Measurements from ENCODE around the gene SSX2IP. TPM values are rescaled to one million over a fixed set of nuclear protein-coding genes. Genes with fewer than 3 reads are reported as not detected.
A peak's percentile ranks its signal among the peaks of the same experiment; 100 is the strongest.

Gene SSX2IP
- polyA plus RNA-seq, 1 experiment = 6.5 TPM

GRCh38 chr1:84719543-84720217 lies 29.4 kb upstream of the SSX2IP start:
- Histone ChIP-seq H3K36me3 (ENCODE audit: control insufficient read depth, insufficient read depth, low read length) (no peaks in the 10 kb centered on the region), H3K27me3 (ENCODE audit: control insufficient read depth, insufficient read depth, low read length) (no peaks in the 10 kb centered on the region), H3K4me3 (ENCODE audit: low read depth, low read length) (no peak overlapping the region)
- peak; percentile 88 for DNase-seq (ENCODE audit: low read depth)
- TF ChIP-seq CTCF (IDR thresholded peaks at IDR 0.05; ENCODE audit: insufficient read depth, low read depth, low read length) = no peak
- POLR2A ChIA-PET = interaction anchor here (0.6 kb wide), 1 partner anchor 9 kb away, joined by 3 read pairs; no protein-coding TSS in a partner anchor
- CTCF ChIA-PET = interaction anchor here (1.5 kb wide), 1 partner anchor 31 kb away, joined by 3 read pairs; no protein-coding TSS in a partner anchor

- Histone ChIP-seq H3K27me3 (ENCODE audit: control insufficient read depth, insufficient read depth, low read length) (no peaks in the 10 kb centered on the region), H3K36me3 (ENCODE audit: control insufficient read depth, insufficient read depth, low read length) (no peaks in the 10 kb centered on the region), H3K4me3 (ENCODE audit: low read depth, low read length) (no peak overlapping the region)
- POLR2A ChIA-PET = interaction anchor here (0.6 to 0.7 kb wide), 2 partner anchors 11 to 33 kb away, joined by 7 to 10 read pairs; no protein-coding TSS in a partner anchor
- no peak for DNase-seq (ENCODE audit: low read depth)
- TF ChIP-seq CTCF (IDR thresholded peaks at IDR 0.05; ENCODE audit: insufficient read depth, low read depth, low read length) = no peak
- CTCF ChIA-PET = interaction anchor here (1.5 kb wide), 1 partner anchor 12 kb away, joined by 3 read pairs; no protein-coding TSS in a partner anchor
Observed at GRCh38 chr1:84715342-84716019, 25.2 kb upstream of the SSX2IP start.

DNA sequence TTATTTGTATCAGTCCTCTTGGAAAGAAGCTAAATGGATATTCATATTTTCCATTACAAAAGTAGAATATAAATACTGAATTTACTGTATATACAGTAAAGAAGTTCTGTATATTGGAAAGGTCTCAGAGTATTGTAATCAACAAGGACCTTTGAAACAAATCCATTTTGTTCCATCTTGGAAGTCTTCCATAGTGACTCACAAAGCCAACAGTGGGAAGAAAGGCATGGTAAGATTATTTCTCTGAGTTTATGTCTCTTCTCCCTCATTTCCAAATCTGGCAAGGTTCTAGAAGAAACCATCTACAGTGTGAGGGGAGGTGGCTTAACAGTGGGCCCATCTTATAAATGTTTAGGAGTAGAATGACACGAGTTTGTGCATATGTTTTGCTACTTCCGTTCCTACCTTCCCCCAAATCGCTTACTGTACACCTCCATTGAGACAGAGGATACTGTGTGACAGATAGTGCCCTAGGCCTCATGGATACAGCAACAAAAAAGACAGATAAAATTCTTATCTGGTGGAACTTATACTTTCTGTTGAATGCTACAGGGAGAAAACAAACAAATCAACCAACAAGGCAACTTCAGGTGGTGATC lies 22.1 kb upstream of the SSX2IP start:
- TF ChIP-seq CTCF (IDR thresholded peaks at IDR 0.05; ENCODE audit: insufficient read depth, low read depth, low read length) = no peak
- no peak for DNase-seq (ENCODE audit: low read depth)
- no peaks in the 10 kb centered on the region for H3K36me3 ChIP-seq (ENCODE audit: control insufficient read depth, insufficient read depth, low read length)

GRCh38 chr1:84711869-84712268 lies 21.6 kb upstream of the SSX2IP start:
- TF ChIP-seq CTCF (IDR thresholded peaks at IDR 0.05; ENCODE audit: insufficient read depth, low read depth, low read length) = no peak
- H3K36me3 ChIP-seq (ENCODE audit: control insufficient read depth, insufficient read depth, low read length) = no peaks in the 10 kb centered on the region
- no peak for DNase-seq (ENCODE audit: low read depth)
- ChIA-PET POLR2A (no interaction called here), CTCF (interaction anchor here (1.4 kb wide), 1 partner anchor 10 kb away, joined by 3 read pairs; no protein-coding TSS in a partner anchor)
- no peaks in the 10 kb centered on the region for H3K27me3 ChIP-seq (ENCODE audit: control insufficient read depth, insufficient read depth, low read length)
- no peak overlapping the region for H3K4me3 ChIP-seq (ENCODE audit: low read depth, low read length)

More for the DNA sequence above, 22.1 kb upstream of the SSX2IP start:
- ChIA-PET CTCF (interaction anchor here (1.3 to 1.4 kb wide), 2 partner anchors 10 to 13 kb away, joined by 3 read pairs; no protein-coding TSS in a partner anchor), POLR2A (no interaction called here)
- Histone ChIP-seq H3K27me3 (ENCODE audit: control insufficient read depth, insufficient read depth, low read length) (no peaks in the 10 kb centered on the region), H3K4me3 (ENCODE audit: low read depth, low read length) (no peak overlapping the region)

DNA sequence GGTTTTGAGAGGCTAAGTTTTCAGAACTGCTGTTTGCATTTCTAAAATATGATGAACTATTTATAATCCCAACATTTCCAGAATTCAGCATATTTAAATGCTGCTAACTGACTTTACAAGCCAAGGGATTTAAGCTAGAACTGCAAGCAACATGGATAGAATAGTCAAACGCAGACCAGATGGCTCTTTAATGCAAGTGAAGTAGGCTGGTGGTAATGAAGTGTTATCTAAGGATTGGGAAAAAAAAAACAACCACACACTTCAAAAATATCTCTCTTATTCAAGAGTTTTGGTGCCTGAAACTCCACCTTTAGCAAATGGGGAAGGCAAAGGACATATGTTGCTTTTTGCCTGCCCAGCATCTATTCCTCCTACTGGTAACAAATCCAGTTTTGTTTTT lies 20.9 kb upstream of the SSX2IP start:
- Histone ChIP-seq H3K4me3 (ENCODE audit: low read depth, low read length) (no peak overlapping the region), H3K36me3 (ENCODE audit: control insufficient read depth, insufficient read depth, low read length) (no peaks in the 10 kb centered on the region), H3K27me3 (ENCODE audit: control insufficient read depth, insufficient read depth, low read length) (no peaks in the 10 kb centered on the region)
- CTCF ChIA-PET = interaction anchor here (1.4 kb wide), 1 partner anchor 9 kb away, joined by 3 read pairs; no protein-coding TSS in a partner anchor
- no peak for TF ChIP-seq CTCF (IDR thresholded peaks at IDR 0.05; ENCODE audit: insufficient read depth, low read depth, low read length)
- POLR2A ChIA-PET = interaction anchor here (0.7 kb wide), 1 partner anchor 9 kb away, joined by 3 read pairs; no protein-coding TSS in a partner anchor
- no peak for DNase-seq (ENCODE audit: low read depth)

Data from BJ (cell line).